SK-N-SH (cell line): Measurements from ENCODE around the gene FRZB. TPM values are rescaled to one million over a fixed set of nuclear protein-coding genes. Genes with fewer than 3 reads are reported as not detected.

Experiments used
- CTCF ChIA-PET: fragments of 300-600, 350-600 bp; formaldehyde crosslinking; extraction: SDS; loops from one replicate; lab custom pipeline; 2021; lab: Yijun Ruan, JAX
- POLR2A ChIA-PET: fragments of 350-600 bp; sonication (Branson Sonifier 250); formaldehyde crosslinking; extraction: SDS; loops from one replicate; lab custom pipeline; 2020; ENCODE audit warnings: antibody characterized with exemption, inconsistent platforms; lab: Yijun Ruan, JAX
- DNase-seq: peaks from one replicate; pipeline ENCODE4 v3.0.0; 2012
- H2AFZ ChIP-seq: fragments of 200-600 bp; sonication (generic); 2 replicates; pipeline ENCODE4 v1.8.1; 2016; ENCODE audit warnings: antibody characterized with exemption, mild to moderate bottlenecking, low read depth
- H3F3A ChIP-seq: fragments of 200-600 bp; sonication (generic); replicated peaks from 2 replicates; pipeline ENCODE3; 2016; ENCODE audit warnings: antibody characterized with exemption, mild to moderate bottlenecking; ENCODE audit not compliant: insufficient read depth
- H3K27ac ChIP-seq, 2 experiments: fragments of 200-500 bp in 1 of 2; fragments of 200-600 bp in 1 of 2; sonication (Bioruptor generic) in 1 of 2; sonication (generic), shearing (Covaris generic) in 1 of 2; 2 replicates each; pipeline versions ENCODE4 v1.5.1 to v1.6.1; 2014 to 2016; ENCODE audit warnings: low read depth in 2 of 2, inconsistent platforms in 1 of 2, low read length in 1 of 2, mild to moderate bottlenecking in 1 of 2, mixed read lengths in 1 of 2
- H3K27me3 ChIP-seq: fragments of 200-600 bp; sonication (generic), shearing (Covaris generic); 2 replicates; pipeline ENCODE4 v1.6.1; 2016; ENCODE audit warnings: mixed run types; ENCODE audit not compliant: insufficient read depth
- H3K36me3 ChIP-seq, 2 experiments: fragments of 200-500 bp in 1 of 2; fragments of 200-600 bp in 1 of 2; sonication (Bioruptor generic) in 1 of 2; sonication (generic) in 1 of 2; replicated peaks in 1 of 2; 2 replicates each; pipeline versions ENCODE3 to v1.5.1; 2014 to 2016; ENCODE audit warnings: low read length in 1 of 2, mild to moderate bottlenecking in 1 of 2; ENCODE audit not compliant: insufficient read depth in 2 of 2, control insufficient read depth in 1 of 2
- H3K4me1 ChIP-seq, 2 experiments: fragments of 200-500 bp in 1 of 2; fragments of 200-600 bp in 1 of 2; sonication (Bioruptor generic) in 1 of 2; sonication (generic), shearing (Covaris generic) in 1 of 2; 2 replicates each; pipeline versions ENCODE4 v1.5.1 to v1.6.1; 2014 to 2016; ENCODE audit warnings: low read depth in 1 of 2, low read length in 1 of 2, mixed run types in 1 of 2; ENCODE audit not compliant: insufficient read depth in 2 of 2, control insufficient read depth in 1 of 2
- H3K4me2 ChIP-seq: fragments of 200-600 bp; sonication (generic), shearing (Covaris generic); 2 replicates; pipeline ENCODE4 v1.6.1; 2017; ENCODE audit warnings: mixed run types
- H3K4me3 ChIP-seq, 2 experiments: fragments of 200-500 bp in 1 of 2; fragments of 200-600 bp in 1 of 2; sonication (Bioruptor generic) in 1 of 2; sonication (generic), shearing (Covaris generic) in 1 of 2; 2 replicates each; pipeline versions ENCODE4 v1.5.1 to v1.8.1; 2014 to 2016; ENCODE audit warnings: low read depth in 2 of 2, inconsistent platforms in 1 of 2, low read length in 1 of 2, mild to moderate bottlenecking in 1 of 2, mixed read lengths in 1 of 2, moderate library complexity in 1 of 2
- H3K79me2 ChIP-seq: fragments of 200-600 bp; sonication (generic); 2 replicates; pipeline ENCODE4 v1.8.1; 2017; ENCODE audit warnings: mild to moderate bottlenecking; ENCODE audit not compliant: insufficient read depth
- H3K9ac ChIP-seq: fragments of 200-600 bp; sonication (generic); 2 replicates; pipeline ENCODE4 v1.6.1; 2017; ENCODE audit warnings: mixed run types
- H3K9me2 ChIP-seq: fragments of 200-600 bp; sonication (generic); 2 replicates; pipeline ENCODE4 v1.6.1; 2017; ENCODE audit warnings: mixed run types
- H3K9me3 ChIP-seq: fragments of 200-600 bp; sonication (generic); 2 replicates; pipeline ENCODE4 v1.6.1; 2017; ENCODE audit warnings: mixed run types, mild to moderate bottlenecking, moderate library complexity
- H4K20me1 ChIP-seq: fragments of 200-600 bp; sonication (generic); 2 replicates; pipeline ENCODE4 v1.6.1; 2017; ENCODE audit warnings: mild to moderate bottlenecking, mixed run types; ENCODE audit not compliant: insufficient read depth
- CHD2 ChIP-seq: fragments of 150-350 bp; IDR thresholded peaks from 2 replicates; pipeline ENCODE4 v1.6.1; 2018; ENCODE audit warnings: low read length; ENCODE audit not compliant: partially characterized antibody
- FOSL2 ChIP-seq: IDR thresholded peaks from 2 replicates; pipeline ENCODE4 v1.4.0; 2012; ENCODE audit warnings: low read depth, mild to moderate bottlenecking, moderate library complexity, borderline replicate concordance
- JUND ChIP-seq: IDR thresholded peaks from 2 replicates; pipeline ENCODE4 v1.4.0; 2012
- MAX ChIP-seq: IDR thresholded peaks from 2 replicates; pipeline ENCODE4 v1.4.0; 2012; ENCODE audit warnings: low read depth
- MXI1 ChIP-seq: IDR thresholded peaks from 2 replicates; pipeline ENCODE4 v1.6.1; 2012; ENCODE audit warnings: mild to moderate bottlenecking, low read depth, low read length, improper control_type of control experiment
- NFIC ChIP-seq: IDR thresholded peaks from 2 replicates; pipeline ENCODE4 v1.4.0; 2012; ENCODE audit warnings: borderline replicate concordance
- NRF1 ChIP-seq: IDR thresholded peaks from 2 replicates; pipeline ENCODE4 v1.6.1; 2012; ENCODE audit warnings: low read depth, mild to moderate bottlenecking, low read length
- RAD21 ChIP-seq: IDR thresholded peaks from 2 replicates; pipeline ENCODE4 v1.6.1; 2012; ENCODE audit warnings: mild to moderate bottlenecking, low read length
- REST ChIP-seq: IDR thresholded peaks from 2 replicates; pipeline ENCODE4 v1.6.1; 2012; ENCODE audit warnings: mild to moderate bottlenecking, low read depth, low read length, moderate library complexity
- SIN3A ChIP-seq: IDR thresholded peaks from 2 replicates; pipeline ENCODE4 v1.6.1; 2012; ENCODE audit warnings: low read depth, mild to moderate bottlenecking, low read length, moderate library complexity, borderline replicate concordance
- TEAD4 ChIP-seq: IDR thresholded peaks from 2 replicates; pipeline ENCODE4 v1.4.0; 2012; ENCODE audit warnings: mild to moderate bottlenecking, borderline replicate concordance; ENCODE audit not compliant: insufficient read depth
- USF2 ChIP-seq: fragments of 150-350 bp; IDR thresholded peaks from 2 replicates; pipeline ENCODE4 v1.6.1; 2017; ENCODE audit warnings: antibody characterized with exemption, low read length, low read depth, borderline replicate concordance
- ZBTB33 ChIP-seq: IDR thresholded peaks from 2 replicates; pipeline ENCODE4 v1.4.0; 2012; ENCODE audit warnings: low read depth, borderline replicate concordance
- WGBS: methylation state at CpG from one replicate; pipeline ENCODE4 v1.1.6; 2017; ENCODE audit warnings: low lambda C conversion rate; 5-methylcytosine and 5-hydroxymethylcytosine counted together
- polyA plus RNA-seq, 3 experiments: library from polyadenylated mRNA; depleted of rRNA; stranded (reverse); fragments of >200 nt; gene quantifications; 2 replicates each; pipeline ENCODE4 v1.2.3, GENCODE V29; 2012

FRZB gene
- polyA plus RNA-seq, 1 of the 3 experiments (the other 2 are of a cell fraction) = 3.5 TPM

GRCh38 chr2:182836451-182836850 lies 30.0 kb downstream of the FRZB start:
- no peak overlapping the region for H3K4me2 ChIP-seq
- ChIA-PET POLR2A (no interaction called here), CTCF (no interaction called here)
- WGBS = 90% methylated on average over 3 of the region's 3 CpGs
- no peaks in the 10 kb centered on the region for H4K20me1 ChIP-seq
- no peak overlapping the region for H3K9ac ChIP-seq
- H3K4me3 ChIP-seq = no peak overlapping the region
- no peak overlapping the region for H2AFZ ChIP-seq
- H3K27ac ChIP-seq = no peak overlapping the region
- H3K4me1 ChIP-seq = peaks cover 5% of the 10 kb centered on the region in 2 experiments; a peak in 3 of 4 replicates
- no peaks in the 10 kb centered on the region for H3K27me3 ChIP-seq
- DNase-seq = no peak
- TF ChIP-seq TEAD4 (no peak), RAD21 (no peak), USF2 (no peak), MXI1 (no peak), SIN3A (no peak), CHD2 (no peak), REST (no peak), MAX (no peak), FOSL2 (no peak), NFIC (no peak), ZBTB33 (no peak), NRF1 (no peak), JUND (no peak)
- no peaks in the 10 kb centered on the region for H3K9me2 ChIP-seq
- H3F3A ChIP-seq = no peaks in the 10 kb centered on the region
- H3K36me3 ChIP-seq = no peaks in the 10 kb centered on the region
- no peaks in the 10 kb centered on the region for H3K79me2 ChIP-seq
- no peaks in the 10 kb centered on the region for H3K9me3 ChIP-seq
